ENCODE measurements around the gene ANKRD12. TPM values are rescaled to one million over a fixed set of nuclear protein-coding genes. Genes with fewer than 3 reads are reported as not detected.

The ANKRD12 gene
- total RNA-seq, 2 experiments from 2014 or later, result 107 to 117 TPM

DNA sequence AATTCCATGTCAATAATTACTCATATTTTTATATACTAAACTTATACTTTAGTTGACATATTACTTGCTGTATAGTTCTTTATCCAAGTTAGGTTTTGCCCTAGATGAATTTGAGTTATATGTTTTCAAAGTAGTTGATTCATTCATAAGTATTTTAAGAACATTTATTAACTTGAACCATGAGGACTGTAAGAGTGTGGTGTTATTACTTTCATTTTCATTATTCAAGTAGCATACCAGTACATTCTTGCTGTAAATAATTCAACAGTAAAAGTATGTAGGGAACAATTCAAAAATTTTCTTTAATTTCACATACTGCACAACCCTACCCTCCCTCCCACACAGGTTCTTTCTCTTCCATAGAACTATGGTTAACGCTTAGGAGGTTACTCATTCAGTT is 75.4 kb downstream of the ANKRD12 start:
- H3K4me3 Mint-ChIP-seq, result no peak overlapping the region
- no peaks in the 10 kb centered on the region for H3K9me3 Mint-ChIP-seq
- H3K27ac Mint-ChIP-seq, result no peak overlapping the region
- H3K27me3 Mint-ChIP-seq, result no peaks in the 10 kb centered on the region
- DNase-seq (no peak), ATAC-seq (ENCODE audit: low read depth) (no peak)
- peaks cover 4% of the 10 kb centered on the region for H3K4me1 Mint-ChIP-seq
- H3K36me3 Mint-ChIP-seq, result peaks cover 28% of the 10 kb centered on the region
- POLR2A ChIA-PET, result no interaction called here

- no peaks in the 10 kb centered on the region for H3K9me3 Mint-ChIP-seq
- H3K4me3 Mint-ChIP-seq, result no peak overlapping the region
- peaks cover 4% of the 10 kb centered on the region for H3K4me1 Mint-ChIP-seq
- peaks cover 41% of the 10 kb centered on the region for H3K36me3 Mint-ChIP-seq
- ATAC-seq (ENCODE audit: low read depth) (no peak), DNase-seq (no peak)
- POLR2A ChIA-PET, result no interaction called here
- H3K27ac Mint-ChIP-seq, result no peak overlapping the region
- no peaks in the 10 kb centered on the region for H3K27me3 Mint-ChIP-seq
Observed at GRCh38 chr18:9215221-9215933, 78.8 kb downstream of the ANKRD12 start.

GRCh38 chr18:9216459-9216858 is 79.9 kb downstream of the ANKRD12 start:
- H3K27me3 Mint-ChIP-seq, result no peaks in the 10 kb centered on the region

GRCh38 chr18:9217743-9218451 is 81.3 kb downstream of the ANKRD12 start:
- ATAC-seq (ENCODE audit: low read depth), result no peak
- DNase-seq, result no peak
- Mint-ChIP-seq H3K27ac (no peak overlapping the region), H3K4me1 (no peaks in the 10 kb centered on the region), H3K27me3 (no peaks in the 10 kb centered on the region), H3K36me3 (peaks cover 49% of the 10 kb centered on the region), H3K9me3 (no peaks in the 10 kb centered on the region), H3K4me3 (no peak overlapping the region)
- POLR2A ChIA-PET, result no interaction called here

More at GRCh38 chr18:9216459-9216858, 79.9 kb downstream of the ANKRD12 start:
- peaks cover 48% of the 10 kb centered on the region for H3K36me3 Mint-ChIP-seq
- H3K9me3 Mint-ChIP-seq, result no peaks in the 10 kb centered on the region
- DNase-seq (no peak), ATAC-seq (ENCODE audit: low read depth) (no peak)
- H3K27ac Mint-ChIP-seq, result no peak overlapping the region
- POLR2A ChIA-PET, result no interaction called here
- no peak overlapping the region for H3K4me3 Mint-ChIP-seq
- peaks cover 1% of the 10 kb centered on the region for H3K4me1 Mint-ChIP-seq

- H3K4me1 Mint-ChIP-seq, result no peaks in the 10 kb centered on the region
- DNase-seq (no peak), ATAC-seq (ENCODE audit: low read depth) (no peak)
- H3K4me3 Mint-ChIP-seq, result no peak overlapping the region
- no peak overlapping the region for H3K27ac Mint-ChIP-seq
- H3K36me3 Mint-ChIP-seq, result peaks cover 53% of the 10 kb centered on the region
- no peaks in the 10 kb centered on the region for H3K9me3 Mint-ChIP-seq
- POLR2A ChIA-PET, result no interaction called here
- no peaks in the 10 kb centered on the region for H3K27me3 Mint-ChIP-seq
Observed at GRCh38 chr18:9221040-9221439, 84.5 kb downstream of the ANKRD12 start.

DNA sequence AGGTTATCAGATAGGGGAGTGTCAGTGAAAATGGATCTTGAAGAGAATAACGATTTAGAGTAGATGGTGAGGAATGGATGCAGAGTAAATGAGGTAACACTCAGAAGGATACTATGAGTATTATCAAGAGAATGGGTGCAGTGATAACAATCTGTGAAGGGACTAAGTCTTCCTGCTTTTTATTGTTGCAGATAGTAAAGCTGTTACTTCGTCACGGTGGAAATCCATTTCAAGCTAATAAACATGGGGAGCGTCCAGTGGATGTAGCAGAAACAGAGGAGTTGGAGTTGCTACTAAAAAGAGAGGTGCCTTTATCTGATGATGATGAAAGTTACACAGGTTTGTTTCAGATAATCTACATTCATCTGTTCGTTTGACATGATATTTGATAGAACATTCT is 85.1 kb downstream of the ANKRD12 start:
- Mint-ChIP-seq H3K27ac (no peak overlapping the region), H3K36me3 (peaks cover 54% of the 10 kb centered on the region)
- DNase-seq, result no peak

GRCh38 chr18:9223356-9223755 is 86.8 kb downstream of the ANKRD12 start:
- peaks cover 59% of the 10 kb centered on the region for H3K36me3 Mint-ChIP-seq
- H3K4me3 Mint-ChIP-seq, result no peak overlapping the region
- no peaks in the 10 kb centered on the region for H3K27me3 Mint-ChIP-seq
- POLR2A ChIA-PET, result no interaction called here
- H3K27ac Mint-ChIP-seq, result no peak overlapping the region
- H3K4me1 Mint-ChIP-seq, result peaks cover 1% of the 10 kb centered on the region
- DNase-seq, result no peak
- no peaks in the 10 kb centered on the region for H3K9me3 Mint-ChIP-seq
- ATAC-seq (ENCODE audit: low read depth), result no peak

More for the DNA sequence above, 85.1 kb downstream of the ANKRD12 start:
- no peak overlapping the region for H3K4me3 Mint-ChIP-seq
- POLR2A ChIA-PET, result no interaction called here
- no peaks in the 10 kb centered on the region for H3K4me1 Mint-ChIP-seq
- no peaks in the 10 kb centered on the region for H3K27me3 Mint-ChIP-seq
- ATAC-seq (ENCODE audit: low read depth), result no peak
- H3K9me3 Mint-ChIP-seq, result no peaks in the 10 kb centered on the region

GRCh38 chr18:9226463-9226862 is 89.9 kb downstream of the ANKRD12 start:
- H3K27ac Mint-ChIP-seq, result no peak overlapping the region
- ATAC-seq (ENCODE audit: low read depth) (no peak), DNase-seq (no peak)
- peaks cover 1% of the 10 kb centered on the region for H3K4me1 Mint-ChIP-seq
- POLR2A ChIA-PET, result no interaction called here
- H3K27me3 Mint-ChIP-seq, result no peaks in the 10 kb centered on the region
- no peak overlapping the region for H3K4me3 Mint-ChIP-seq
- H3K36me3 Mint-ChIP-seq, result peaks cover 68% of the 10 kb centered on the region
- H3K9me3 Mint-ChIP-seq, result peaks cover 4% of the 10 kb centered on the region

GRCh38 chr18:9231852-9232486 is 95.4 kb downstream of the ANKRD12 start:
- ATAC-seq (ENCODE audit: low read depth), result no peak
- Mint-ChIP-seq H3K9me3 (peaks cover 19% of the 10 kb centered on the region), H3K27me3 (no peaks in the 10 kb centered on the region), H3K27ac (no peak overlapping the region), H3K4me3 (no peak overlapping the region), H3K36me3 (peaks cover 77% of the 10 kb centered on the region), H3K4me1 (peaks cover 1% of the 10 kb centered on the region)
- DNase-seq, result no peak
- POLR2A ChIA-PET, result no interaction called here

GRCh38 chr18:9232977-9233376 is 96.4 kb downstream of the ANKRD12 start:
- Mint-ChIP-seq H3K4me1 (no peaks in the 10 kb centered on the region), H3K36me3 (peaks cover 76% of the 10 kb centered on the region), H3K27ac (no peak overlapping the region), H3K9me3 (peaks cover 19% of the 10 kb centered on the region), H3K27me3 (no peaks in the 10 kb centered on the region), H3K4me3 (no peak overlapping the region)
- ATAC-seq (ENCODE audit: low read depth) (no peak), DNase-seq (no peak)
- POLR2A ChIA-PET, result no interaction called here

DNA sequence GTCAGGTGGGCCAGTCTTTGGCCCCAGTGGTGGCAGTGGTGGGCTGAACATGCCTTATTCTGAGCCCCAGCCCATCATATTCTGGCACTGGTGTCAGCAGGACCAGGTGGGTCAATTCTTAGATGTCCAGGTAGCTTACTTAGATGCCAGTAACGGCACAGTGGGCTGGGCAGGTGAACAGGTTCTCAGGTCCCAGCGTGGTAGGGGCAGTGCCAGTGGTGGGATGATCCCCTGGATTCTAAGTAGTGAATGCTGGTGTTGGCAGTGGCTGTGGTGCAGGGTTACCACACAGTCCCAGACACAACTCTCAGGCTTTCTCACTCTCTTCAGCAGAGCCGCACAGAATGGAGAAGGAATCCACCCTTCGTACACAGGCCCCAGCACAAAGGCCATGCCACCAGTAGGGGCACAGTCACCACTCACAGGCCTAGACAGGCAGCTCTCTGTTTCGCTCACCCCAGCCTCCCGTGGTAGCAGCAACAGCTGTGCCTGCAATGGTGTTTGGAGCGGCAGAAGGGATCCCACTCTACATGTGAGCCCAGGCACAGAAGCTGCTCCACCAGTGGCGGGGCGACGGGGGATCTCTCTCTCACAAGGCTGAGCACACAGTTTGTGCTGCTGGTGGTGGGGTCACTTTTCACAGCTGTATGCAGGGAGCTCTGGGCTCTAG is 97.3 kb downstream of the ANKRD12 start:
- H3K27ac Mint-ChIP-seq, result no peak overlapping the region
- H3K4me3 Mint-ChIP-seq, result no peak overlapping the region
- H3K36me3 Mint-ChIP-seq, result peaks cover 70% of the 10 kb centered on the region
- H3K4me1 Mint-ChIP-seq, result no peaks in the 10 kb centered on the region
- no peak for DNase-seq
- ATAC-seq (ENCODE audit: low read depth), result no peak
- H3K27me3 Mint-ChIP-seq, result no peaks in the 10 kb centered on the region
- POLR2A ChIA-PET, result no interaction called here
- peaks cover 19% of the 10 kb centered on the region for H3K9me3 Mint-ChIP-seq

DNA sequence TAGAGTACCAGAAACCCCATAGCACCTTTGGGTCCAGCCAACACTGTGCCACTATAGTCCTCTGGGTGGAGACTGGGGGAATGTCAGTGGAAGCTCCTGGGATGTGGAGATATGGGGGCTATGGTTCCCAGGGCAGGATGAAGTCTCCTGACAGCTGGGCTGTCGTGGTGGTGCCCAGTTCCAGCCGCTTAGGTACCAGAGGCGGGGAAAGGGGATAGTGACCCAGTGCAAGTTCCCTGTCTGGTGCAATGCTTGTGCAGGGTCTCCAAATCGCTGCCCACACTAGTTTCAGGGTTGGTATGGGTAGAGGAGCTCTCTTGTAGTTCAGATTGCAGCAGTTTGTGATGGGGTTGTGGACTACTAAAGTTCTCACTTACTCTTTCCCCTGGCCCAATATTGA is 97.9 kb downstream of the ANKRD12 start:
- Mint-ChIP-seq H3K9me3 (peaks cover 19% of the 10 kb centered on the region), H3K4me1 (no peaks in the 10 kb centered on the region), H3K36me3 (peaks cover 64% of the 10 kb centered on the region), H3K27ac (no peak overlapping the region), H3K4me3 (no peak overlapping the region), H3K27me3 (no peaks in the 10 kb centered on the region)
- POLR2A ChIA-PET, result no interaction called here
- no peak for DNase-seq
- ATAC-seq (ENCODE audit: low read depth), result no peak

GRCh38 chr18:9237981-9238380 is 101.4 kb downstream of the ANKRD12 start:
- H3K4me1 Mint-ChIP-seq, result no peaks in the 10 kb centered on the region
- no peak overlapping the region for H3K4me3 Mint-ChIP-seq
- POLR2A ChIA-PET, result no interaction called here
- H3K27ac Mint-ChIP-seq, result no peak overlapping the region
- peaks cover 6% of the 10 kb centered on the region for H3K9me3 Mint-ChIP-seq
- peaks cover 39% of the 10 kb centered on the region for H3K36me3 Mint-ChIP-seq
- no peak for ATAC-seq (ENCODE audit: low read depth)
- no peaks in the 10 kb centered on the region for H3K27me3 Mint-ChIP-seq
- no peak for DNase-seq
